K562 (cell line): ENCODE results near the gene EOMES. TPM values are rescaled to one million over a fixed set of nuclear protein-coding genes. Genes with fewer than 3 reads are reported as not detected.

Source experiments
- HDGF ChIP-seq: fragments of 450-650 bp; IDR thresholded peaks from 2 replicates; pipeline ENCODE4 v1.6.1; 2016
- polyA plus RNA-seq, 8 experiments: library from polyadenylated mRNA; depleted of rRNA in 4 of 8; stranded (reverse) in 5 of 8; unstranded in 3 of 8; fragments of >200 nt; fragmentation: Nextera tagmentation in 2 of 8; fragmentation: Illumina TruSeq in 1 of 8; extraction: Ambion mirVana in 2 of 8; extraction: Trizol in 1 of 8; gene quantifications; 2 replicates each; pipeline versions ENCODE4 v1.2.1 to v1.2.3, GENCODE V29; 2011 to 2014; ENCODE audit warnings: inconsistent platforms in 1 of 8, missing spikeins in 1 of 8
- total RNA-seq, 7 experiments: library from RNA; depleted of rRNA in 6 of 7; stranded (reverse); fragments of >200 nt in 6 of 7; fragmentation: Illumina TruSeq in 2 of 7; extraction: Trizol in 2 of 7; gene quantifications; 2 replicates each; pipeline versions ENCODE4 v1.2.1 to v1.2.3, GENCODE V29; 2011 to 2021; ENCODE audit warnings: low replicate concordance in 1 of 7
- TF ChIP-seq, protein P1 (sequence below): fragments of 450-650 bp; IDR thresholded peaks from 2 replicates; pipeline ENCODE4 v1.6.1; 2016; ENCODE audit warnings: mild to moderate bottlenecking, moderate library complexity
- TF ChIP-seq, protein P2 (sequence below): fragments of 200-600 bp; sonication (generic); IDR thresholded peaks from one replicate; pipeline ENCODE4 v1.6.1; 2012; ENCODE audit warnings: mild to moderate bottlenecking, low read depth, low read length, inconsistent platforms
- TF ChIP-seq, protein P3 (sequence below): fragments of 450-650 bp; IDR thresholded peaks from 2 replicates; pipeline ENCODE4 v1.6.1; 2016; ENCODE audit warnings: missing biosample characterization, missing genetic modification characterization

The EOMES gene
- total and polyA plus RNA-seq, 9 of the 15 experiments (the other 6 are each of a cell fraction or from before 2014, with no cell fraction given) = 0.07 TPM; not detected in 8

DNA sequence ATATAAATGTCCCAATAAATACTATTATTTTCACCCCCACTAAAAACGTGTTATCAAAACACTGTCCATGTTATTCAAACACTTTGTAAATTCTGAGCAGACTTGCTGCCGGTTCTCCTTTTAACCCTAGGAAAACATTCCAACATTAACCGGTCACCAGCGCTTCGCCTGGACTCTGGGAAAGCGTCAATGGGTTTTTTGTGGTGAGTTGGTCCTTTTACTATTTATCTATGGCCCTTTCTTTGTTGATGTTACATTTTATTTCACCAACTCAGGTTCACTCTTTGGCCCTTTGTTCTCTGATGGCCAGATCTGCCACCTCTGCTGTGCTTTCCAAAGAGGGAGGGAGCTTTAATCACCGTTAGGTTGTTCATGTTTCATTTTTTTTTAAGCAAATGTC lies 4.1 kb upstream of the EOMES start (continued):
- TF ChIP-seq, protein P1, sequence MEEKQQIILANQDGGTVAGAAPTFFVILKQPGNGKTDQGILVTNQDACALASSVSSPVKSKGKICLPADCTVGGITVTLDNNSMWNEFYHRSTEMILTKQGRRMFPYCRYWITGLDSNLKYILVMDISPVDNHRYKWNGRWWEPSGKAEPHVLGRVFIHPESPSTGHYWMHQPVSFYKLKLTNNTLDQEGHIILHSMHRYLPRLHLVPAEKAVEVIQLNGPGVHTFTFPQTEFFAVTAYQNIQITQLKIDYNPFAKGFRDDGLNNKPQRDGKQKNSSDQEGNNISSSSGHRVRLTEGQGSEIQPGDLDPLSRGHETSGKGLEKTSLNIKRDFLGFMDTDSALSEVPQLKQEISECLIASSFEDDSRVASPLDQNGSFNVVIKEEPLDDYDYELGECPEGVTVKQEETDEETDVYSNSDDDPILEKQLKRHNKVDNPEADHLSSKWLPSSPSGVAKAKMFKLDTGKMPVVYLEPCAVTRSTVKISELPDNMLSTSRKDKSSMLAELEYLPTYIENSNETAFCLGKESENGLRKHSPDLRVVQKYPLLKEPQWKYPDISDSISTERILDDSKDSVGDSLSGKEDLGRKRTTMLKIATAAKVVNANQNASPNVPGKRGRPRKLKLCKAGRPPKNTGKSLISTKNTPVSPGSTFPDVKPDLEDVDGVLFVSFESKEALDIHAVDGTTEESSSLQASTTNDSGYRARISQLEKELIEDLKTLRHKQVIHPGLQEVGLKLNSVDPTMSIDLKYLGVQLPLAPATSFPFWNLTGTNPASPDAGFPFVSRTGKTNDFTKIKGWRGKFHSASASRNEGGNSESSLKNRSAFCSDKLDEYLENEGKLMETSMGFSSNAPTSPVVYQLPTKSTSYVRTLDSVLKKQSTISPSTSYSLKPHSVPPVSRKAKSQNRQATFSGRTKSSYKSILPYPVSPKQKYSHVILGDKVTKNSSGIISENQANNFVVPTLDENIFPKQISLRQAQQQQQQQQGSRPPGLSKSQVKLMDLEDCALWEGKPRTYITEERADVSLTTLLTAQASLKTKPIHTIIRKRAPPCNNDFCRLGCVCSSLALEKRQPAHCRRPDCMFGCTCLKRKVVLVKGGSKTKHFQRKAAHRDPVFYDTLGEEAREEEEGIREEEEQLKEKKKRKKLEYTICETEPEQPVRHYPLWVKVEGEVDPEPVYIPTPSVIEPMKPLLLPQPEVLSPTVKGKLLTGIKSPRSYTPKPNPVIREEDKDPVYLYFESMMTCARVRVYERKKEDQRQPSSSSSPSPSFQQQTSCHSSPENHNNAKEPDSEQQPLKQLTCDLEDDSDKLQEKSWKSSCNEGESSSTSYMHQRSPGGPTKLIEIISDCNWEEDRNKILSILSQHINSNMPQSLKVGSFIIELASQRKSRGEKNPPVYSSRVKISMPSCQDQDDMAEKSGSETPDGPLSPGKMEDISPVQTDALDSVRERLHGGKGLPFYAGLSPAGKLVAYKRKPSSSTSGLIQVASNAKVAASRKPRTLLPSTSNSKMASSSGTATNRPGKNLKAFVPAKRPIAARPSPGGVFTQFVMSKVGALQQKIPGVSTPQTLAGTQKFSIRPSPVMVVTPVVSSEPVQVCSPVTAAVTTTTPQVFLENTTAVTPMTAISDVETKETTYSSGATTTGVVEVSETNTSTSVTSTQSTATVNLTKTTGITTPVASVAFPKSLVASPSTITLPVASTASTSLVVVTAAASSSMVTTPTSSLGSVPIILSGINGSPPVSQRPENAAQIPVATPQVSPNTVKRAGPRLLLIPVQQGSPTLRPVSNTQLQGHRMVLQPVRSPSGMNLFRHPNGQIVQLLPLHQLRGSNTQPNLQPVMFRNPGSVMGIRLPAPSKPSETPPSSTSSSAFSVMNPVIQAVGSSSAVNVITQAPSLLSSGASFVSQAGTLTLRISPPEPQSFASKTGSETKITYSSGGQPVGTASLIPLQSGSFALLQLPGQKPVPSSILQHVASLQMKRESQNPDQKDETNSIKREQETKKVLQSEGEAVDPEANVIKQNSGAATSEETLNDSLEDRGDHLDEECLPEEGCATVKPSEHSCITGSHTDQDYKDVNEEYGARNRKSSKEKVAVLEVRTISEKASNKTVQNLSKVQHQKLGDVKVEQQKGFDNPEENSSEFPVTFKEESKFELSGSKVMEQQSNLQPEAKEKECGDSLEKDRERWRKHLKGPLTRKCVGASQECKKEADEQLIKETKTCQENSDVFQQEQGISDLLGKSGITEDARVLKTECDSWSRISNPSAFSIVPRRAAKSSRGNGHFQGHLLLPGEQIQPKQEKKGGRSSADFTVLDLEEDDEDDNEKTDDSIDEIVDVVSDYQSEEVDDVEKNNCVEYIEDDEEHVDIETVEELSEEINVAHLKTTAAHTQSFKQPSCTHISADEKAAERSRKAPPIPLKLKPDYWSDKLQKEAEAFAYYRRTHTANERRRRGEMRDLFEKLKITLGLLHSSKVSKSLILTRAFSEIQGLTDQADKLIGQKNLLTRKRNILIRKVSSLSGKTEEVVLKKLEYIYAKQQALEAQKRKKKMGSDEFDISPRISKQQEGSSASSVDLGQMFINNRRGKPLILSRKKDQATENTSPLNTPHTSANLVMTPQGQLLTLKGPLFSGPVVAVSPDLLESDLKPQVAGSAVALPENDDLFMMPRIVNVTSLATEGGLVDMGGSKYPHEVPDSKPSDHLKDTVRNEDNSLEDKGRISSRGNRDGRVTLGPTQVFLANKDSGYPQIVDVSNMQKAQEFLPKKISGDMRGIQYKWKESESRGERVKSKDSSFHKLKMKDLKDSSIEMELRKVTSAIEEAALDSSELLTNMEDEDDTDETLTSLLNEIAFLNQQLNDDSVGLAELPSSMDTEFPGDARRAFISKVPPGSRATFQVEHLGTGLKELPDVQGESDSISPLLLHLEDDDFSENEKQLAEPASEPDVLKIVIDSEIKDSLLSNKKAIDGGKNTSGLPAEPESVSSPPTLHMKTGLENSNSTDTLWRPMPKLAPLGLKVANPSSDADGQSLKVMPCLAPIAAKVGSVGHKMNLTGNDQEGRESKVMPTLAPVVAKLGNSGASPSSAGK = no peak
- TF ChIP-seq HDGF = no peak
- TF ChIP-seq, protein P2, sequence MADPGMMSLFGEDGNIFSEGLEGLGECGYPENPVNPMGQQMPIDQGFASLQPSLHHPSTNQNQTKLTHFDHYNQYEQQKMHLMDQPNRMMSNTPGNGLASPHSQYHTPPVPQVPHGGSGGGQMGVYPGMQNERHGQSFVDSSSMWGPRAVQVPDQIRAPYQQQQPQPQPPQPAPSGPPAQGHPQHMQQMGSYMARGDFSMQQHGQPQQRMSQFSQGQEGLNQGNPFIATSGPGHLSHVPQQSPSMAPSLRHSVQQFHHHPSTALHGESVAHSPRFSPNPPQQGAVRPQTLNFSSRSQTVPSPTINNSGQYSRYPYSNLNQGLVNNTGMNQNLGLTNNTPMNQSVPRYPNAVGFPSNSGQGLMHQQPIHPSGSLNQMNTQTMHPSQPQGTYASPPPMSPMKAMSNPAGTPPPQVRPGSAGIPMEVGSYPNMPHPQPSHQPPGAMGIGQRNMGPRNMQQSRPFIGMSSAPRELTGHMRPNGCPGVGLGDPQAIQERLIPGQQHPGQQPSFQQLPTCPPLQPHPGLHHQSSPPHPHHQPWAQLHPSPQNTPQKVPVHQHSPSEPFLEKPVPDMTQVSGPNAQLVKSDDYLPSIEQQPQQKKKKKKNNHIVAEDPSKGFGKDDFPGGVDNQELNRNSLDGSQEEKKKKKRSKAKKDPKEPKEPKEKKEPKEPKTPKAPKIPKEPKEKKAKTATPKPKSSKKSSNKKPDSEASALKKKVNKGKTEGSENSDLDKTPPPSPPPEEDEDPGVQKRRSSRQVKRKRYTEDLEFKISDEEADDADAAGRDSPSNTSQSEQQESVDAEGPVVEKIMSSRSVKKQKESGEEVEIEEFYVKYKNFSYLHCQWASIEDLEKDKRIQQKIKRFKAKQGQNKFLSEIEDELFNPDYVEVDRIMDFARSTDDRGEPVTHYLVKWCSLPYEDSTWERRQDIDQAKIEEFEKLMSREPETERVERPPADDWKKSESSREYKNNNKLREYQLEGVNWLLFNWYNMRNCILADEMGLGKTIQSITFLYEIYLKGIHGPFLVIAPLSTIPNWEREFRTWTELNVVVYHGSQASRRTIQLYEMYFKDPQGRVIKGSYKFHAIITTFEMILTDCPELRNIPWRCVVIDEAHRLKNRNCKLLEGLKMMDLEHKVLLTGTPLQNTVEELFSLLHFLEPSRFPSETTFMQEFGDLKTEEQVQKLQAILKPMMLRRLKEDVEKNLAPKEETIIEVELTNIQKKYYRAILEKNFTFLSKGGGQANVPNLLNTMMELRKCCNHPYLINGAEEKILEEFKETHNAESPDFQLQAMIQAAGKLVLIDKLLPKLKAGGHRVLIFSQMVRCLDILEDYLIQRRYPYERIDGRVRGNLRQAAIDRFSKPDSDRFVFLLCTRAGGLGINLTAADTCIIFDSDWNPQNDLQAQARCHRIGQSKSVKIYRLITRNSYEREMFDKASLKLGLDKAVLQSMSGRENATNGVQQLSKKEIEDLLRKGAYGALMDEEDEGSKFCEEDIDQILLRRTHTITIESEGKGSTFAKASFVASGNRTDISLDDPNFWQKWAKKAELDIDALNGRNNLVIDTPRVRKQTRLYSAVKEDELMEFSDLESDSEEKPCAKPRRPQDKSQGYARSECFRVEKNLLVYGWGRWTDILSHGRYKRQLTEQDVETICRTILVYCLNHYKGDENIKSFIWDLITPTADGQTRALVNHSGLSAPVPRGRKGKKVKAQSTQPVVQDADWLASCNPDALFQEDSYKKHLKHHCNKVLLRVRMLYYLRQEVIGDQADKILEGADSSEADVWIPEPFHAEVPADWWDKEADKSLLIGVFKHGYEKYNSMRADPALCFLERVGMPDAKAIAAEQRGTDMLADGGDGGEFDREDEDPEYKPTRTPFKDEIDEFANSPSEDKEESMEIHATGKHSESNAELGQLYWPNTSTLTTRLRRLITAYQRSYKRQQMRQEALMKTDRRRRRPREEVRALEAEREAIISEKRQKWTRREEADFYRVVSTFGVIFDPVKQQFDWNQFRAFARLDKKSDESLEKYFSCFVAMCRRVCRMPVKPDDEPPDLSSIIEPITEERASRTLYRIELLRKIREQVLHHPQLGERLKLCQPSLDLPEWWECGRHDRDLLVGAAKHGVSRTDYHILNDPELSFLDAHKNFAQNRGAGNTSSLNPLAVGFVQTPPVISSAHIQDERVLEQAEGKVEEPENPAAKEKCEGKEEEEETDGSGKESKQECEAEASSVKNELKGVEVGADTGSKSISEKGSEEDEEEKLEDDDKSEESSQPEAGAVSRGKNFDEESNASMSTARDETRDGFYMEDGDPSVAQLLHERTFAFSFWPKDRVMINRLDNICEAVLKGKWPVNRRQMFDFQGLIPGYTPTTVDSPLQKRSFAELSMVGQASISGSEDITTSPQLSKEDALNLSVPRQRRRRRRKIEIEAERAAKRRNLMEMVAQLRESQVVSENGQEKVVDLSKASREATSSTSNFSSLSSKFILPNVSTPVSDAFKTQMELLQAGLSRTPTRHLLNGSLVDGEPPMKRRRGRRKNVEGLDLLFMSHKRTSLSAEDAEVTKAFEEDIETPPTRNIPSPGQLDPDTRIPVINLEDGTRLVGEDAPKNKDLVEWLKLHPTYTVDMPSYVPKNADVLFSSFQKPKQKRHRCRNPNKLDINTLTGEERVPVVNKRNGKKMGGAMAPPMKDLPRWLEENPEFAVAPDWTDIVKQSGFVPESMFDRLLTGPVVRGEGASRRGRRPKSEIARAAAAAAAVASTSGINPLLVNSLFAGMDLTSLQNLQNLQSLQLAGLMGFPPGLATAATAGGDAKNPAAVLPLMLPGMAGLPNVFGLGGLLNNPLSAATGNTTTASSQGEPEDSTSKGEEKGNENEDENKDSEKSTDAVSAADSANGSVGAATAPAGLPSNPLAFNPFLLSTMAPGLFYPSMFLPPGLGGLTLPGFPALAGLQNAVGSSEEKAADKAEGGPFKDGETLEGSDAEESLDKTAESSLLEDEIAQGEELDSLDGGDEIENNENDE = no peak
- TF ChIP-seq, protein P3, sequence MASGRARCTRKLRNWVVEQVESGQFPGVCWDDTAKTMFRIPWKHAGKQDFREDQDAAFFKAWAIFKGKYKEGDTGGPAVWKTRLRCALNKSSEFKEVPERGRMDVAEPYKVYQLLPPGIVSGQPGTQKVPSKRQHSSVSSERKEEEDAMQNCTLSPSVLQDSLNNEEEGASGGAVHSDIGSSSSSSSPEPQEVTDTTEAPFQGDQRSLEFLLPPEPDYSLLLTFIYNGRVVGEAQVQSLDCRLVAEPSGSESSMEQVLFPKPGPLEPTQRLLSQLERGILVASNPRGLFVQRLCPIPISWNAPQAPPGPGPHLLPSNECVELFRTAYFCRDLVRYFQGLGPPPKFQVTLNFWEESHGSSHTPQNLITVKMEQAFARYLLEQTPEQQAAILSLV (tag) = no peak
